ENCODE measurements around the gene AHDC1. TPM values are rescaled to one million over a fixed set of nuclear protein-coding genes. Genes with fewer than 3 reads are reported as not detected.
"Not testable (repeated sequence)": the region's sequence is repeated elsewhere in the genome, so short reads cannot be mapped to it uniquely, and the experiment has no call there.

AHDC1 gene
- total RNA-seq, 1 donor from 2014 or later, result 7.0 TPM

DNA sequence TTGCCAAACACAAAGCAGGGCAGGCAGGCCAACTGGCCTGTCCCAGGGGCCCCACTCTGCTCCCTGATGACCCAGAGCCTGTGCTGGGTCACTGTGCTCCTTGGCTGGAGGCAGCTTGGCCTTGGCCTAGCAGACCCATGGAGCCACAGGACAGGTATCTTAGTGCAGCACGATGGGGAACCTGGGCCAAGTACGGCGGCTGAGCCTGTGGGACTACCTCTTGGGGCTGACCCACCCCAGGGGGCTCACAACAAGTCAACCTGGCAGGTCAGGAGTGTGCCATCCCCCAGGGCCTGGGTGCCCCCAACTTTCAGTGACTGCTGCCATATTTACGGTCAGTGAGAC, 41.1 kb upstream of the AHDC1 start:
- no peak overlapping the region for H2AFZ ChIP-seq (replicated peaks)
- Mint-ChIP-seq H3K9me3 (no peaks in the 10 kb centered on the region), H3K4me1 (peaks cover 21% of the 10 kb centered on the region), H3K27me3 (ENCODE audit: insufficient read depth, low read depth) (peaks cover 13% of the 10 kb centered on the region), H3K4me3 (no peak overlapping the region), H3K27ac (peak overlapping the region; percentile 83), H3K36me3 (no peaks in the 10 kb centered on the region)
- no peaks in the 10 kb centered on the region for H3K27me3 ChIP-seq
- no peaks in the 10 kb centered on the region for H3K36me3 ChIP-seq
- no peak overlapping the region for H3K9ac ChIP-seq
- H3K79me2 ChIP-seq (ENCODE audit: low read depth), result no peaks in the 10 kb centered on the region
- peaks cover 5% of the 10 kb centered on the region for H3K4me1 ChIP-seq
- TF ChIP-seq EZH2phosphoT487 (IDR thresholded peaks at IDR 0.05) (no peak), CTCF (IDR thresholded peaks at IDR 0.05) (no peak), EZH2 (IDR thresholded peaks at IDR 0.05) (no peak)
- H3K9me3 ChIP-seq (ENCODE audit: low read depth), result no peaks in the 10 kb centered on the region
- no peaks in the 10 kb centered on the region for H4K20me1 ChIP-seq (ENCODE audit: low read depth)
- peaks cover 9% of the 10 kb centered on the region for H3F3A ChIP-seq (ENCODE audit: low read depth)
- no peak overlapping the region for H3K27ac ChIP-seq
- no peak overlapping the region for H3K4me3 ChIP-seq
- H3K4me2 ChIP-seq, result no peak overlapping the region
- DNase-seq (ENCODE audit: low spot score), result no peak

- peaks cover under 1% of the 10 kb centered on the region for H3K4me1 ChIP-seq
- Mint-ChIP-seq H3K27me3 (ENCODE audit: insufficient read depth, low read depth) (peaks cover 13% of the 10 kb centered on the region), H3K27ac (peak overlapping the region; percentile 43), H3K4me1 (peaks cover 16% of the 10 kb centered on the region), H3K4me3 (peak overlapping the region; percentile 14), H3K36me3 (no peaks in the 10 kb centered on the region), H3K9me3 (no peaks in the 10 kb centered on the region)
- no peak overlapping the region for H2AFZ ChIP-seq (replicated peaks)
- peaks cover 5% of the 10 kb centered on the region for H3F3A ChIP-seq (ENCODE audit: low read depth)
- H3K27me3 ChIP-seq, result no peaks in the 10 kb centered on the region
- DNase-seq (ENCODE audit: low spot score), result no peak
- H3K4me2 ChIP-seq, result no peak overlapping the region
- no peaks in the 10 kb centered on the region for H4K20me1 ChIP-seq (ENCODE audit: low read depth)
- H3K36me3 ChIP-seq, result no peaks in the 10 kb centered on the region
- no peak overlapping the region for H3K27ac ChIP-seq
- H3K9ac ChIP-seq, result no peak overlapping the region
- H3K9me3 ChIP-seq (ENCODE audit: low read depth), result no peaks in the 10 kb centered on the region
- TF ChIP-seq EZH2phosphoT487 (IDR thresholded peaks at IDR 0.05) (no peak), CTCF (IDR thresholded peaks at IDR 0.05) (no peak), EZH2 (IDR thresholded peaks at IDR 0.05) (no peak)
- no peaks in the 10 kb centered on the region for H3K79me2 ChIP-seq (ENCODE audit: low read depth)
- H3K4me3 ChIP-seq, result no peak overlapping the region
Measured at GRCh38 chr1:27644369-27645070, 40.6 kb upstream of the AHDC1 start.

DNA sequence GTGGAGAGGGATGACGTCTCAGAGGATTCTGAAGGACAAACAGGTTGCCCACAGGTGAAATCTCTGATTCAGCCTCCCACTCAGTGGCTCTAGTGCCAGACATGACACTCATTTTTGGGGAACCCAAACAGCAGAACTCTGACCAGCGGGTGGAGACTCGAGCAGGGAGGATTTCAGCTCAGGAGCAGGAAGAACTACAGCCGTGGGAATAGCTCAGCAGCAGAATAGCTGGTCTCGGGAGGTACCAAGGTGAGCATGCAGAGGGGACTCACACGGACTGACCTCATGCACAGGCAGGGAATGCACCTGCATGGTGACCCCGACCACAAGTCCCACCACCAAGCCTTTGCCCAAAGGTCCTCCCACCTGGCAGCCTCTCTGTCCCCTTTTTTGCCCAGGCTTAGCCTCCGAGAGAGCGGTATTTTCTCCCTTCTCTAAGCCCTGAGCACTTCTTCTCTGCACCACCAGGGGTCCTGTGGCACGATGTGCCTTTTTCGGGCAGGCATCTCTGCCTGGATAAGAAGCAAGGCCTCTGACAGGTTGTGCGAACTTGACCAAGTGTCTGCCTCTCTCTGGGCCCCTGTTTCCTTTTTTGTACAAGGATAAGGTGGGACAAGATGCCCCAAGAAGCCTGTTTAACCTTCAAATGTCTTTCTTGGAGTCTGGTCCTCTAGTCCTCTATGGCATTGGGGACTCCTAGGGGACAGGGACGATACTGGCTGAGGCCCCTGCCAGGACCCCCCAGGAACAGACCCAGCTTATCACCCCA, 39.8 kb upstream of the AHDC1 start:
- peak overlapping the region; percentile 76 for H3K27ac Mint-ChIP-seq
- no peak overlapping the region for H3K4me2 ChIP-seq

DNA sequence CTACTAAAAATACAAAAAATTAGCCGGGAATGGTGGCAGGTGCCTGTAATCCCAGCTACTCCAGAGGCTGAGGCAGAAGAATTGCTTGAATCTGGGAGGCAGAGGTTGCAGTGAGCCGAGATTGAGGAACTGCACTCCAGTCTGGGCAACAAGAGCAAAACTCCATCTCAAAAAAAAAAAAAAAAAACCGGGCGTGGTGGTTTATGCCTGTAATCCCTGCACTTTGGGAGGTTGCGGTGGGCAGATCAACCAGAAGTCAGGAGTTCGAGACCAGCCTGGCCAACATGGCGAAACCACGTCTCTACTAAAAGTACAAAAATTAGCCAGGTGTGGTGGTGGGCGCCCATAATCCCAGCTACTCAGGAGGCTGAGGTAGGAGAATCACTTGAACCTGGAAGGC, 36.6 kb upstream of the AHDC1 start:
- H3K27me3 ChIP-seq; H3K4me1 ChIP-seq; H3K27me3 Mint-ChIP-seq (ENCODE audit: insufficient read depth, low read depth); H3K9ac ChIP-seq; H3K9me3 Mint-ChIP-seq; H3K79me2 ChIP-seq (ENCODE audit: low read depth); H3K36me3 Mint-ChIP-seq; H3K9me3 ChIP-seq (ENCODE audit: low read depth); H2AFZ ChIP-seq (replicated peaks); H3F3A ChIP-seq (ENCODE audit: low read depth); H3K27ac Mint-ChIP-seq; H4K20me1 ChIP-seq (ENCODE audit: low read depth); H3K4me2 ChIP-seq; H3K4me3 Mint-ChIP-seq; DNase-seq (ENCODE audit: low spot score); H3K36me3 ChIP-seq; H3K4me3 ChIP-seq; H3K27ac ChIP-seq: not testable (repeated sequence)
- H3K4me1 Mint-ChIP-seq, result peaks cover 23% of the 10 kb centered on the region

More for the DNA sequence above, 39.8 kb upstream of the AHDC1 start:
- Histone ChIP-seq H3K4me3 (no peak overlapping the region), H3F3A (ENCODE audit: low read depth) (peaks cover 5% of the 10 kb centered on the region), H3K36me3 (no peaks in the 10 kb centered on the region), H4K20me1 (ENCODE audit: low read depth) (no peaks in the 10 kb centered on the region), H3K9me3 (ENCODE audit: low read depth) (no peaks in the 10 kb centered on the region), H2AFZ (replicated peaks) (peak overlapping the region; percentile 38), H3K27ac (no peak overlapping the region), H3K4me1 (no peaks in the 10 kb centered on the region), H3K79me2 (ENCODE audit: low read depth) (no peaks in the 10 kb centered on the region), H3K9ac (no peak overlapping the region), H3K27me3 (no peaks in the 10 kb centered on the region)
- Mint-ChIP-seq H3K9me3 (no peaks in the 10 kb centered on the region), H3K4me1 (peaks cover 14% of the 10 kb centered on the region), H3K4me3 (peak overlapping the region; percentile 14), H3K36me3 (no peaks in the 10 kb centered on the region), H3K27me3 (ENCODE audit: insufficient read depth, low read depth) (peaks cover 11% of the 10 kb centered on the region)
- DNase-seq (ENCODE audit: low spot score), result peak; percentile 76
- no peak for TF ChIP-seq EZH2phosphoT487 (IDR thresholded peaks at IDR 0.05)
- TF ChIP-seq CTCF (IDR thresholded peaks at IDR 0.05), result peak; percentile 75
- no peak for TF ChIP-seq EZH2 (IDR thresholded peaks at IDR 0.05)

Measured in neural progenitor cell (in vitro differentiated cells).